ENCODE data around the gene RASSF4.

The RASSF4 gene

GRCh38 chr10:44971935-44972757 is 12.5 kb downstream of the RASSF4 start:
- TF ChIP-seq CTCF (IDR thresholded peaks at IDR 0.05; ENCODE audit: low read depth, low read length): no peak
- DNase-seq (ENCODE audit: low read depth, low spot score): no peak
- in situ Hi-C loops (cut with HindIII; ENCODE audit: low sequenced_read_pairs): no loop called here
- H3K4me3 ChIP-seq (ENCODE audit: low read depth, low read length): no peak overlapping the region

GRCh38 chr10:44972874-44973306 is 13.3 kb downstream of the RASSF4 start:
- TF ChIP-seq CTCF (IDR thresholded peaks at IDR 0.05; ENCODE audit: low read depth, low read length): no peak
- in situ Hi-C loops (cut with HindIII; ENCODE audit: low sequenced_read_pairs): no loop called here
- no peak overlapping the region for H3K4me3 ChIP-seq (ENCODE audit: low read depth, low read length)
- DNase-seq (ENCODE audit: low read depth, low spot score): no peak

GRCh38 chr10:44973323-44974081 is 13.9 kb downstream of the RASSF4 start:
- TF ChIP-seq CTCF (IDR thresholded peaks at IDR 0.05; ENCODE audit: low read depth, low read length): no peak
- in situ Hi-C loops (cut with HindIII; ENCODE audit: low sequenced_read_pairs): no loop called here
- no peak overlapping the region for H3K4me3 ChIP-seq (ENCODE audit: low read depth, low read length)
- DNase-seq (ENCODE audit: low read depth, low spot score): no peak

GRCh38 chr10:44974082-44974627 is 14.6 kb downstream of the RASSF4 start:
- in situ Hi-C loops (cut with HindIII; ENCODE audit: low sequenced_read_pairs): no loop called here
- H3K4me3 ChIP-seq (ENCODE audit: low read depth, low read length): no peak overlapping the region

GRCh38 chr10:44974628-44975430 is 15.2 kb downstream of the RASSF4 start:
- peak; percentile 82 for TF ChIP-seq CTCF (IDR thresholded peaks at IDR 0.05; ENCODE audit: low read depth, low read length)
- in situ Hi-C loops (cut with HindIII; ENCODE audit: low sequenced_read_pairs): no loop called here
- peak; percentile 44 for DNase-seq (ENCODE audit: low read depth, low spot score)
- H3K4me3 ChIP-seq (ENCODE audit: low read depth, low read length): peak overlapping the region; percentile 26

More at GRCh38 chr10:44974082-44974627, 14.6 kb downstream of the RASSF4 start:
- DNase-seq (ENCODE audit: low read depth, low spot score): no peak
- no peak for TF ChIP-seq CTCF (IDR thresholded peaks at IDR 0.05; ENCODE audit: low read depth, low read length)
